Retina (tissue), 1 donor: ENCODE results near the gene SRGAP1.
"Not testable (repeated sequence)": the region's sequence is repeated elsewhere in the genome, so short reads cannot be mapped to it uniquely, and the experiment has no call there.

Experiments
- DNase-seq: peaks from one replicate; pipeline ENCODE4 v3.0.0-alpha.2; 2016

The SRGAP1 gene

GRCh38 chr12:63841011-63841410, 3.5 kb upstream of the SRGAP1 start:
- DNase-seq = no peak

GRCh38 chr12:63841571-63841970, 2.9 kb upstream of the SRGAP1 start:
- no peak for DNase-seq

- DNase-seq = not testable (repeated sequence)
Measured at GRCh38 chr12:63842750-63843149, 1.8 kb upstream of the SRGAP1 start.

- no peak for DNase-seq
Measured at GRCh38 chr12:63843254-63843720, 1.2 kb upstream of the SRGAP1 start.

GRCh38 chr12:63843721-63844390, 644 bp upstream of the SRGAP1 start:
- peak; percentile 96 for DNase-seq

GRCh38 chr12:63845726-63846125, 1.2 kb downstream of the SRGAP1 start:
- DNase-seq = peak; percentile 26

- peak; percentile 39 for DNase-seq
Measured at GRCh38 chr12:63846238-63846967, 1.9 kb downstream of the SRGAP1 start.

GRCh38 chr12:63848450-63848849, 4.0 kb downstream of the SRGAP1 start:
- DNase-seq = no peak

- no peak for DNase-seq
Measured at GRCh38 chr12:63849106-63849620, 4.7 kb downstream of the SRGAP1 start.

- DNase-seq = no peak
Measured at GRCh38 chr12:63849641-63850040, 5.1 kb downstream of the SRGAP1 start.

- no peak for DNase-seq
Measured at GRCh38 chr12:63853978-63854377, 9.5 kb downstream of the SRGAP1 start.

- DNase-seq = no peak
Measured at GRCh38 chr12:63855299-63855698, 10.8 kb downstream of the SRGAP1 start.

GRCh38 chr12:63857771-63858670, 13.5 kb downstream of the SRGAP1 start:
- no peak for DNase-seq

GRCh38 chr12:63859880-63860279, 15.4 kb downstream of the SRGAP1 start:
- not testable (repeated sequence) for DNase-seq

- DNase-seq = no peak
Measured at GRCh38 chr12:63862187-63862968, 17.9 kb downstream of the SRGAP1 start.

- DNase-seq = no peak
Measured at GRCh38 chr12:63862969-63863230, 18.4 kb downstream of the SRGAP1 start.

- DNase-seq = no peak
Measured at GRCh38 chr12:63863658-63864453, 19.4 kb downstream of the SRGAP1 start.

- DNase-seq = no peak
Measured at GRCh38 chr12:63864454-63864706, 19.9 kb downstream of the SRGAP1 start.

GRCh38 chr12:63865448-63865847, 20.9 kb downstream of the SRGAP1 start:
- DNase-seq = no peak

- no peak for DNase-seq
Measured at GRCh38 chr12:63867053-63867452, 22.6 kb downstream of the SRGAP1 start.

GRCh38 chr12:63869656-63870055, 25.2 kb downstream of the SRGAP1 start:
- DNase-seq = no peak

GRCh38 chr12:63870838-63871237, 26.3 kb downstream of the SRGAP1 start:
- DNase-seq = no peak
